Tibial nerve (tissue), 4 donors: ENCODE data around the gene HSFX4. TPM values are rescaled to one million over a fixed set of nuclear protein-coding genes. Genes with fewer than 3 reads are reported as not detected.
"Not testable (repeated sequence)": the region's sequence is repeated elsewhere in the genome, so short reads cannot be mapped to it uniquely, and the experiment has no call there.

Source experiments
- DNase-seq, 2 donors: peaks; one replicate each; pipeline ENCODE4 v3.0.0-alpha.2; 2019; ENCODE audit warnings: low spot score in 2 of 2
- H3K27ac ChIP-seq, 4 donors: fragments of 200-600 bp; sonication (generic) in 3 of 4; one replicate each; pipeline ENCODE4 v1.5.1; 2017 to 2019; ENCODE audit warnings: mild to moderate bottlenecking in 1 of 4
- H3K27me3 ChIP-seq, 2 donors: fragments of 200-600 bp; sonication (generic) in 1 of 2; one replicate each; pipeline versions ENCODE4 v1.5.1 to v1.6.0; 2017 to 2019
- H3K36me3 ChIP-seq, 3 donors: fragments of 200-600 bp; sonication (generic); one replicate each; pipeline ENCODE4 v1.5.1; 2018 to 2019
- H3K4me1 ChIP-seq, 4 donors: fragments of 200-600 bp; sonication (generic) in 3 of 4; one replicate each; pipeline ENCODE4 v1.5.1; 2017 to 2019
- H3K4me3 ChIP-seq, 4 donors: fragments of 200-600 bp; sonication (generic) in 3 of 4; one replicate each; pipeline ENCODE4 v1.5.1; 2017 to 2019; ENCODE audit warnings: mild to moderate bottlenecking in 1 of 4, moderate library complexity in 1 of 4
- H3K9me3 ChIP-seq, 4 donors: fragments of 200-600 bp; sonication (generic) in 3 of 4; one replicate each; pipeline ENCODE4 v1.5.1; 2017 to 2019
- CTCF ChIP-seq, 5 experiments: fragments of 200-600 bp in 3 of 5; fragments of 450-650 bp in 2 of 5; sonication (generic) in 3 of 5; IDR thresholded peaks; one replicate each; pipeline ENCODE4 v1.5.1; 2016 to 2019; ENCODE audit warnings: antibody characterized with exemption in 5 of 5, mild to moderate bottlenecking in 3 of 5, moderate library complexity in 2 of 5
- EP300 ChIP-seq, 2 donors: sonication (generic); formaldehyde crosslinking; IDR thresholded peaks; one replicate each; pipeline ENCODE4 v1.6.1; 2017; ENCODE audit warnings: antibody characterized with exemption in 2 of 2, mild to moderate bottlenecking in 1 of 2
- POLR2A ChIP-seq, 2 donors: fragments of 450-650 bp; IDR thresholded peaks; one replicate each; pipeline ENCODE4 v1.6.1; 2017; ENCODE audit warnings: antibody characterized with exemption in 2 of 2, mild to moderate bottlenecking in 2 of 2, moderate library complexity in 2 of 2
- WGBS, 2 donors: methylation state at CpG; one replicate each; pipeline ENCODE4 v1.1.5; 2018; 5-methylcytosine and 5-hydroxymethylcytosine counted together
- total RNA-seq, 4 donors: library from RNA; depleted of rRNA; stranded (reverse); fragments of >200 nt; gene quantifications; one replicate each; pipeline ENCODE4 v1.1.0, GENCODE V29; 2016

HSFX4 gene
- total RNA-seq, 4 donors from 2014 or later, result not detected

- H3K27ac ChIP-seq, H3K4me1 ChIP-seq, DNase-seq, H3K27me3 ChIP-seq, H3K9me3 ChIP-seq, H3K36me3 ChIP-seq, H3K4me3 ChIP-seq: not testable (repeated sequence)
- no CpG with 5 or more reads among the region's 8 CpGs for WGBS, 2 donors
These were observed 2.0 kb upstream of the HSFX4 start for GRCh38 chrX:149927245-149927963.

GRCh38 chrX:149927964-149928258, 1.5 kb upstream of the HSFX4 start:
- DNase-seq, H3K4me3 ChIP-seq, H3K27me3 ChIP-seq, H3K27ac ChIP-seq, H3K36me3 ChIP-seq, H3K9me3 ChIP-seq, H3K4me1 ChIP-seq: not testable (repeated sequence)
- WGBS, 2 donors, result no CpG with 5 or more reads among the region's 1 CpG

GRCh38 chrX:149928635-149929034, 738 bp upstream of the HSFX4 start:
- not testable (repeated sequence) for H3K36me3 ChIP-seq, DNase-seq, H3K27me3 ChIP-seq, H3K4me1 ChIP-seq, H3K9me3 ChIP-seq, H3K27ac ChIP-seq, H3K4me3 ChIP-seq
- no CpG with 5 or more reads among the region's 1 CpG for WGBS, 2 donors

GRCh38 chrX:149931355-149931754, 2.0 kb downstream of the HSFX4 start:
- H3K27ac ChIP-seq, H3K4me3 ChIP-seq, H3K9me3 ChIP-seq, DNase-seq, H3K4me1 ChIP-seq, H3K27me3 ChIP-seq: not testable (repeated sequence)
- H3K36me3 ChIP-seq, result peaks cover 0 to 11% (median 0%) of the 10 kb centered on the region in 3 donors
- 33 to 45% methylated on average over 2 of the region's 4 CpGs for WGBS, 2 donors

GRCh38 chrX:149932150-149932549, 2.8 kb downstream of the HSFX4 start:
- H3K9me3 ChIP-seq, H3K4me1 ChIP-seq, H3K4me3 ChIP-seq, H3K27ac ChIP-seq, DNase-seq, H3K27me3 ChIP-seq: not testable (repeated sequence)
- peaks cover 0 to 11% (median 0%) of the 10 kb centered on the region in 3 donors for H3K36me3 ChIP-seq
- WGBS, 2 donors, result 83% methylated on average over 2 of the region's 2 CpGs; no CpG with 5 or more reads in 1 of the 2 donors

- peaks cover 0 to 11% (median 0%) of the 10 kb centered on the region in 3 donors for H3K36me3 ChIP-seq
- H3K4me3 ChIP-seq, DNase-seq, H3K4me1 ChIP-seq, H3K27me3 ChIP-seq, H3K27ac ChIP-seq, H3K9me3 ChIP-seq: not testable (repeated sequence)
- no CpG with 5 or more reads among the region's 5 CpGs for WGBS, 2 donors
These were observed 3.6 kb downstream of the HSFX4 start for GRCh38 chrX:149932970-149933369.

- not testable (repeated sequence) for H3K9me3 ChIP-seq, DNase-seq, H3K27ac ChIP-seq, H3K27me3 ChIP-seq, H3K4me3 ChIP-seq, H3K4me1 ChIP-seq
- peaks cover 0 to 11% (median 0%) of the 10 kb centered on the region in 3 donors for H3K36me3 ChIP-seq
- 70 to 89% methylated on average over 5 to 18 of the region's 21 CpGs for WGBS, 2 donors
These were observed 4.2 kb downstream of the HSFX4 start for GRCh38 chrX:149933547-149933946.

- 46 to 63% methylated on average over 3 to 5 of the region's 5 CpGs for WGBS, 2 donors
- Histone ChIP-seq H3K4me3 (peak overlapping the region; percentile 44 to 82 (median 56)), H3K36me3 (peaks cover 0 to 11% (median 0%) of the 10 kb centered on the region in 3 donors), H3K27ac (peak overlapping the region; percentile 86 to 97 (median 89))
- H3K4me1 ChIP-seq, H3K9me3 ChIP-seq, DNase-seq, H3K27me3 ChIP-seq: not testable (repeated sequence)
These were observed 8.0 kb downstream of the HSFX4 start for GRCh38 chrX:149937328-149937727.

- Histone ChIP-seq H3K9me3 (no peaks in the 10 kb centered on the region), H3K4me1 (peaks cover 0 to 8% (median 0%) of the 10 kb centered on the region in 4 donors), H3K27ac (peak overlapping the region; percentile 86 to 97 (median 89)), H3K4me3 (peak overlapping the region; percentile 44 to 82 (median 56)), H3K27me3 (no peaks in the 10 kb centered on the region), H3K36me3 (peaks cover 0 to 11% (median 0%) of the 10 kb centered on the region in 3 donors)
- DNase-seq, result no peak
- WGBS, 2 donors, result 4 to 56% methylated on average over 5 to 33 of the region's 46 CpGs
- TF ChIP-seq CTCF (IDR thresholded peaks at IDR 0.05) (no peak), EP300 (IDR thresholded peaks at IDR 0.05) (no peak), POLR2A (IDR thresholded peaks at IDR 0.05) (no peak)
These were observed 8.6 kb downstream of the HSFX4 start for GRCh38 chrX:149937871-149938426.
